ENCODE results near the gene KIF15.

The KIF15 gene

DNA sequence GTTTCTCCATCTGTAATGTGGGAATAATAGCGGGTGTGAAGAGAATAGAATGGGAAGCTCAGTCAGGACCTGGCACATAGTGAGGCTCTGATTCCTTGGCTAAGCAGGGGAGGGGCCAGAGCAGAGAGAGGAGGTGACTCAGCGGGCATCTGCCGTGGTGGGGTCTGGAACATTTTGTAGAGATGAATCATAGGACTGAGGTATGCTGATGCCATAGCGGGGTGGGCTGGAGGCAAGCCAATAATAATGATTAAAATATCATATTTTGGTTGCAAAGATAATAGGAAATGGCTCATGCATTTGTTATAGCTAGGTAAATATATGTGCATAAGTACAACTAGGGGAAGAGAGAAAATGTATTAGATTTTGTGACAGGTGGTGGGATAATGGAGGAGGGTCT lies 124.0 kb downstream of the KIF15 start:
- DNase-seq, result no peak

- no peak for DNase-seq
These were observed 125.0 kb downstream of the KIF15 start for GRCh38 chr3:44886561-44886960.

DNA sequence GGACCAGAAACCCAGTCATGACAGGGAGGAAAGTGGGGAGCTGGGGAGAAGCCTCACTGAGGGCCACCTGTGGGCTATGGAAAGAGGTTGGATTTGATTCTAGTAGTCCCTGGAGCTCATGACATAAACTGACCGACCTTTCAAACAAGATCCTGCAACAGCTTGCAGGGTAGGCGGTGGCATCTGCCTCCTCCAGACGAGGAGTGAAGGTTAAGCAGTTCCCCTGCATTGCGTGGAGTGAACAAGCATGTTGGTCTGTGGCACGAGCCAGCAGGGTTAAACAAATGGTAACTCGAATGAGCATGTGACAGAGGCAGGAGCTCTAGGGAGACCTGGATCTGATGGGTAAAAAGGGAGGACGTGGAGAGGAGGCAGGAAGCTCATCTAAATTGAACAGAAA lies 125.5 kb downstream of the KIF15 start:
- DNase-seq, result no peak

GRCh38 chr3:44890258-44890657 lies 128.7 kb downstream of the KIF15 start:
- DNase-seq, result no peak

- no peak for DNase-seq
These were observed 129.3 kb downstream of the KIF15 start for GRCh38 chr3:44890852-44891251.

DNA sequence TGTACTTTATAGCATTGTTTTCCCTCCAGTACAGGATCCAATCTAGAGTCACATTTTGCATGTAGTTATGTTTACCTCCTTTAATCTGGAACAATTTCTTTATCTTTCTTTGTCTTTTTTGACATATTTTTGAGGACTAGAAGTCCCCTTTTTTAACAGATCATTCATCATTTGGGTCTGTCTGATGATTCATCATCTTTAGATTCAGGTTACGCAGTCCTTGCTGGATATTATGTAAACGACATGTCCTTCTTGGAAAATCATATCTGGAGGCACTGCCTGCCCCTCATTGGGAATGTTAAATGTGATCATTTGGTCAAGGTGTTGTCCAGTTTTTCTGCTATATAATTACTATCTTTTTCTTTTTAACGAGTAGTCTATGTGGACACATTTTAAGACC lies 131.1 kb downstream of the KIF15 start:
- no peak for DNase-seq

DNA sequence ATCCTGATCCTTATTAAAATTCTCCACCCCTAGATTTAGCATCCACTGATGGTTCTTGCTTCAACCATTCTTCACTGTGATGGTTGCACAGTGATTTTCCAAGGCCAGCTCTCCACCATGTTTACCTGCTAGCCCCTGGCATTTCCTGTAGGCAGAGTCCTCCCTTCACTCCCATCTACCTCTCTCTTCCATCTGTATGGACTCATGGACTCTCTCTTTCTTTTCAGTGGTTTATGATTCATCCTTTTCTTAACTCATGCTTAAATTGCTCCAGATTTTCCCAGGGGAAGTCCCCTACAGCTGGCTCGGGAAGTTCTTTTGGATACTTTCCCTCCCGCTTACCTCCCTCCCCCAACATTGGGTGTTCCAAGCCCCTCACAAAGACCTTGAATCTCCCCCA lies 131.5 kb downstream of the KIF15 start:
- DNase-seq, result no peak

DNA sequence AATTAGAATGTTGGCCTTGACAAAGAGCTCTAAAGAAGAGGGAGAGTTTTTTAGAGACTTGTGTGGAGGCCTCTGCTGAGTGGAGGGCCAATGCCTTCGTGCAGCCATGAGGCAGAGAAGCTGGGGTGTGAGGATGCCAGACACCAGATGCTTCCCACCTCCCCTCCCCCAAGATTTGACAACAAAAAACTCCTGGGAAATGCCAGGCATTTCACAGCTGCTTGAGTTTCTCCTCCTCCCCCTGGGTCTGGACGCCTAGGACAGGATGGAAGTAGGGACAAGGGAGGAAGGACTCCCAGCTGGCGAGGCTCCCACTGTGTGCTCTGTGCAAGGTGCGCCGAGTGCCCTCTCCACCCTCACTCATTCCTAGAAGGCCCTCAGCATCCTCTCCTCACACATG lies 132.9 kb downstream of the KIF15 start:
- no peak for DNase-seq

DNA sequence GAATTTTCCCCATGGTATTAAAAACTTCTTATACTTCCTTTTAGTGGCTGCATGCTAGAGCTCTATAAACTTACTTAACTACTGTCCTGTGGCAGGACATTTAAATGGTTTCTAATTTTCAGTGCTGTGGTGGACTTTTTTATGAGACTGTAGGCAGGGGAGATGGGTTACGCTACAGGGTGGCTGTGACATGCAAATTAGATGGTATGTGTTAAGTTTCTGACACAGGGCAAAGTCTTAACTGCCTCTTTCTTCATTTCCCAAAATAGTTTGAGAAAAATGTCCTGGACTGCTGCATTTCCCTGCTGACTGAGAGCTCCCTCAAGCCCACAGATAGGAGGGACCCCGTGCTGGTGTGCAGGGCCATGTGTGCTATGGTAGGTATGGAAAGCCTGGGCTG lies 134.8 kb downstream of the KIF15 start:
- no peak for DNase-seq

DNA sequence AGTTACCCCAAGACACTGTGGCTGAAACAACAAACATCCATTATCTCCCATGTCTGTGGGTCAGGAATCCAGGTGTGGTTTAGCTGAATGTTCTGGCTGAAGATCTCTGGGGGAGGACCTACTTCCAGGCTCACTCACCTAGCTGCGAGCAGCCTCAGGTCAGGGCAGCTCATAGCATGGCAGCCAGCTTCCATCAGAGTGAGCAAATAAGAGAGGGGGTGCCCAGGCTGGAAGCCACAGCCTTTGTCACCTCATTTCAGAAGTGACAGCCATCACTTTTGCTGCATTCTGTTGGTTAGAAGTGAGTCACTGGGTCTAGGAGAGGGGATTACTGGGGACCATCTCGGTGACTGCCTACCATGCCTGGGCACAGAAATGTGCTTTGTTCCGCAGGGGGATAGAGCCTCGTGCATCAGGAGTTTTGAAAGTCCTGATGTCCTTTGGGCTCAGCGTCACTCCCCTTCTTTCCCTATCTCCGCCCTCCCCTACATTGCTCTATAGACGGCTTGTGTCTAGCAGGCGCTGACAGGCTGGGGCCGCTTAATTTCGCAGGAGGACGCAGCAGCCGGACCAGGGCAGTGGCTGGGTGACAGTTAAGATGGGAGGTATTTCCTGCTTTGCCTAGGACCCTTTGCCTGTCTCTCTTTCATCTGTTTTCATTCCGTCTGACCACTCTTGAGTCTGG lies 138.2 kb downstream of the KIF15 start:
- no peak for DNase-seq

DNA sequence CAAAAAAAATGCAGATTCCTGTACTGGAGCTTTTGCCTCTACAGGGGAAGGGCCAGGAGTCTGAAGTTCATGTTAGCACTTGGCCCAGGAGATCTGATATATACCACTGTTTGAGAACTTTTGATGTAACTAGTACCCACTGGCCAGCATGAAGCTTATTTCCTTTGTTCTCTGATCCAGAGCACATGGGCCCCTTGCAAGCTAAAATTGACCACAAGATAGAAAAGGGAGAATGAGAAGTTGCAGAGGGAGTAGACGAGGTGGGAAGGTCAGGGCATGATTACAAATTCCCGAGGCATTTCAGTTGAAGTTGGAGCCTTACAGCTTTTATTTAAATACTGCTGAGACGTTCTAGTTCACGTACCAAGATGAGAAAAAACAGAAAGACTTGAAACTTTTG lies 141.0 kb downstream of the KIF15 start:
- DNase-seq, result no peak
